GM12891 (cell line): ENCODE data around the gene ADRB1.

Experiments
- DNase-seq: peaks from one replicate; pipeline ENCODE4 v3.0.0; 2011; ENCODE audit warnings: low spot score; ENCODE audit not compliant: insufficient read length
- FAIRE-seq: peaks from 2 replicates; lab custom pipeline; 2011; peaks lifted over from hg19 to GRCh38; lab: Jason Lieb, UNC
- PAX5 ChIP-seq: IDR thresholded peaks from 2 replicates; pipeline ENCODE4 v1.6.1; 2011; ENCODE audit warnings: low read length, moderate library complexity, mild to moderate bottlenecking; ENCODE audit not compliant: insufficient read depth, severe bottlenecking
- POLR2A ChIP-seq: IDR thresholded peaks from 2 replicates; pipeline ENCODE4 v1.6.1; 2011; ENCODE audit warnings: low read depth, low read length, control low read depth
- POLR2AphosphoS5 ChIP-seq: IDR thresholded peaks from 2 replicates; pipeline ENCODE4 v1.6.1; 2011; ENCODE audit warnings: low read depth, low read length, control low read depth
- POU2F2 ChIP-seq: IDR thresholded peaks from 2 replicates; pipeline ENCODE4 v1.6.1; 2011; ENCODE audit warnings: low read depth, mild to moderate bottlenecking, control low read depth, low read length, moderate library complexity
- SPI1 ChIP-seq: IDR thresholded peaks from 2 replicates; pipeline ENCODE4 v1.6.1; 2011; ENCODE audit warnings: low read depth, low read length, control low read depth
- TAF1 ChIP-seq: IDR thresholded peaks from 2 replicates; pipeline ENCODE4 v1.6.1; 2011; ENCODE audit warnings: low read depth, low read length, control low read depth

Gene ADRB1

GRCh38 chr10:114084215-114084614 lies 40.5 kb downstream of the ADRB1 start:
- DNase-seq, result no peak
- TF ChIP-seq TAF1, result no peak
- no peak for TF ChIP-seq POU2F2
- TF ChIP-seq POLR2AphosphoS5, result no peak
- TF ChIP-seq PAX5, result no peak
- no peak for TF ChIP-seq POLR2A
- TF ChIP-seq SPI1, result no peak
- peak; percentile 41 for FAIRE-seq

GRCh38 chr10:114087255-114087654 lies 43.6 kb downstream of the ADRB1 start:
- no peak for DNase-seq
- no peak for TF ChIP-seq POU2F2
- no peak for TF ChIP-seq POLR2A
- TF ChIP-seq TAF1, result no peak
- TF ChIP-seq SPI1, result no peak
- no peak for TF ChIP-seq PAX5
- no peak for TF ChIP-seq POLR2AphosphoS5
- no peak for FAIRE-seq

GRCh38 chr10:114087655-114088054 lies 44.0 kb downstream of the ADRB1 start:
- FAIRE-seq (no peak), DNase-seq (no peak)
- TF ChIP-seq POU2F2, result no peak
- no peak for TF ChIP-seq PAX5
- TF ChIP-seq POLR2AphosphoS5, result no peak
- no peak for TF ChIP-seq POLR2A
- no peak for TF ChIP-seq TAF1
- TF ChIP-seq SPI1, result no peak

GRCh38 chr10:114094795-114095194 lies 51.1 kb downstream of the ADRB1 start:
- DNase-seq, result no peak
- FAIRE-seq, result peak; percentile 75
- TF ChIP-seq PAX5, result no peak
- TF ChIP-seq POLR2AphosphoS5, result no peak
- peak; percentile 57; the same call in 1 of the 2 replicates for TF ChIP-seq POU2F2
- TF ChIP-seq TAF1, result no peak
- TF ChIP-seq POLR2A, result no peak
- no peak for TF ChIP-seq SPI1

- no peak for FAIRE-seq
- no peak for DNase-seq
Observed at GRCh38 chr10:114095559-114096337, 52.1 kb downstream of the ADRB1 start.

More at GRCh38 chr10:114095559-114096337, 52.1 kb downstream of the ADRB1 start:
- TF ChIP-seq POLR2AphosphoS5 (no peak), PAX5 (no peak), POU2F2 (no peak), TAF1 (no peak), SPI1 (no peak), POLR2A (no peak)
